ENCODE data around the gene TBC1D5.

DNA sequence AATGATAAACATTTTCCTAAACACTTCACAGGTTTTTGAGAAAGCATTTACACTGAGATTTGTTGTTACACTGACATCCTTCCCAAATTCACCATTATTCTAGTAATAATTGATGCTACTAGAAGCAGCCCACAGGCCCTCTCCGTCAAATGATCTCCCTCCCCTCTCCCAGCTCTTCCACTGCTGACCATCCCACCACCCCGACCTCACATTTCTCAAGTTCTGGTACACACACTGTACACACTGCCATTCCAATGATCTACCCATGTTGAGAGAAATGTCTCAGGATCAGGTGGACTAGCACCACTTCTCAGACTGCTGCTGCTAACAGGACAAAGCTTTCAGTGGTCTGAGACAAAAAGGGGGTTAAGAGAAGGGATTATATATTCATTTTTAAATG, 3.5 kb downstream of the TBC1D5 start:
- TF ChIP-seq, protein P1, sequence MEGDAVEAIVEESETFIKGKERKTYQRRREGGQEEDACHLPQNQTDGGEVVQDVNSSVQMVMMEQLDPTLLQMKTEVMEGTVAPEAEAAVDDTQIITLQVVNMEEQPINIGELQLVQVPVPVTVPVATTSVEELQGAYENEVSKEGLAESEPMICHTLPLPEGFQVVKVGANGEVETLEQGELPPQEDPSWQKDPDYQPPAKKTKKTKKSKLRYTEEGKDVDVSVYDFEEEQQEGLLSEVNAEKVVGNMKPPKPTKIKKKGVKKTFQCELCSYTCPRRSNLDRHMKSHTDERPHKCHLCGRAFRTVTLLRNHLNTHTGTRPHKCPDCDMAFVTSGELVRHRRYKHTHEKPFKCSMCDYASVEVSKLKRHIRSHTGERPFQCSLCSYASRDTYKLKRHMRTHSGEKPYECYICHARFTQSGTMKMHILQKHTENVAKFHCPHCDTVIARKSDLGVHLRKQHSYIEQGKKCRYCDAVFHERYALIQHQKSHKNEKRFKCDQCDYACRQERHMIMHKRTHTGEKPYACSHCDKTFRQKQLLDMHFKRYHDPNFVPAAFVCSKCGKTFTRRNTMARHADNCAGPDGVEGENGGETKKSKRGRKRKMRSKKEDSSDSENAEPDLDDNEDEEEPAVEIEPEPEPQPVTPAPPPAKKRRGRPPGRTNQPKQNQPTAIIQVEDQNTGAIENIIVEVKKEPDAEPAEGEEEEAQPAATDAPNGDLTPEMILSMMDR (IDR thresholded peaks at IDR 0.05 in 2 of 3, conservative IDR thresholded peaks at IDR 0.05 in 1 of 3; ENCODE audit: borderline replicate concordance in 1 of 3, insufficient read depth in 1 of 3, low read depth in 2 of 3, low read length in 2 of 3) = no peak
- TF ChIP-seq, protein P2, sequence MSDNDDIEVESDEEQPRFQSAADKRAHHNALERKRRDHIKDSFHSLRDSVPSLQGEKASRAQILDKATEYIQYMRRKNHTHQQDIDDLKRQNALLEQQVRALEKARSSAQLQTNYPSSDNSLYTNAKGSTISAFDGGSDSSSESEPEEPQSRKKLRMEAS (IDR thresholded peaks at IDR 0.05) = no peak
- TF ChIP-seq YY1 (IDR thresholded peaks at IDR 0.05; ENCODE audit: extremely low read depth, insufficient replicate concordance, low read depth, low read length) (no peak), EZH2 (IDR thresholded peaks at IDR 0.05) (no peak), POLR2A (IDR thresholded peaks at IDR 0.05; ENCODE audit: borderline replicate concordance, extremely low read depth, insufficient read depth, insufficient read length) (no peak), POLR2AphosphoS5 (IDR thresholded peaks at IDR 0.05; ENCODE audit: low read depth, low read length) (no peak), RAD21 (IDR thresholded peaks at IDR 0.05; ENCODE audit: low read depth) (no peak), EZH2phosphoT487 (IDR thresholded peaks at IDR 0.05; ENCODE audit: borderline replicate concordance) (no peak), CEBPB (IDR thresholded peaks at IDR 0.05; ENCODE audit: low read depth) (no peak)

All from HCT116 (cell line).